SK-N-MC (cell line): Measurements from ENCODE around the gene MYO7A.

Experiments
- EZH2 ChIP-seq: fragments of 200-600 bp; sonication (generic); IDR thresholded peaks from one replicate; pipeline ENCODE4 v1.6.1; 2017; ENCODE audit warnings: antibody characterized with exemption
- FOXP2 ChIP-seq: optimal IDR thresholded peaks from 2 replicates; pipeline ENCODE3; 2011; ENCODE audit warnings: mild to moderate bottlenecking, moderate library complexity; ENCODE audit not compliant: insufficient read depth; ENCODE audit errors: extremely low read length, control extremely low read depth
- POLR2AphosphoS5 ChIP-seq: IDR thresholded peaks from 2 replicates; pipeline ENCODE4 v1.6.1; 2012; ENCODE audit warnings: mild to moderate bottlenecking, low read depth, low read length, borderline replicate concordance

DNA sequence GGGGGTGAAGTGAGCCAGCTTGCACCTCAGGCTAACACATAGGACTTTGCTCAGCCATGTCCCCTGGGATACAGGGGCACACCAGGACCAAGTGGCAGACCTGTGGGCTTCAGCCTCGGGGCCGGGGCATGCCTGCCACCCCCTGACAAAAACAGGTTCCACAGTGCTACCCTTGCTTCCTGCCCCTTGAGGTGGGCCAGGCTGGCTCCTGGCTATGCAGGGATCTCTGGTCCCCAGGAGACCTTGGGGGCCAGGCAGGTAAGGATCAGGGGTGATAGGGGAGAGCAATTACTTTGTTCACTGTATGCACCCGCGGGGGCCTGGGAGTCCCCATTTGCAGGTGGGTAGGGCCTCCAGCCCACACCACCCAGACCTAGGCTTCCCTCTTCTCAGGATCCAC lies 2.4 kb upstream of the MYO7A start:
- TF ChIP-seq EZH2, result no peak
- TF ChIP-seq POLR2AphosphoS5, result no peak
- no peak for TF ChIP-seq FOXP2
